ENCODE results near the gene NPR1. TPM values are rescaled to one million over a fixed set of nuclear protein-coding genes. Genes with fewer than 3 reads are reported as not detected.

NPR1 gene
- total RNA-seq, 6 donors from 2014 or later = 32.5 to 101 (median 63.0) TPM

GRCh38 chr1:153631047-153632022, 47.2 kb upstream of the NPR1 start:
- no peak for TF ChIP-seq POLR2A (IDR thresholded peaks at IDR 0.05)
- no peak for TF ChIP-seq EP300 (IDR thresholded peaks at IDR 0.05)
- no peak for TF ChIP-seq POLR2AphosphoS5 (IDR thresholded peaks at IDR 0.05)
- TF ChIP-seq CTCF (IDR thresholded peaks at IDR 0.05) = no peak
- Histone ChIP-seq H3K36me3 (peaks cover under 1 to 5% (median 4%) of the 10 kb centered on the region in 4 donors), H3K4me3 (no peak overlapping the region), H3K9me3 (no peaks in the 10 kb centered on the region), H3K27ac (peak overlapping the region in 3 of 4 donors; percentile 6 to 99 (median 61)), H3K27me3 (no peaks in the 10 kb centered on the region), H3K4me1 (peaks cover 32 to 81% (median 50%) of the 10 kb centered on the region in 4 donors)
- 74 to 75% methylated on average over 10 of the region's 10 CpGs for WGBS, 2 donors
- DNase-seq (no peak), ATAC-seq (ENCODE audit: low FRiP score in 2 of 2) (no peak)

GRCh38 chr1:153633161-153633753, 45.2 kb upstream of the NPR1 start:
- Histone ChIP-seq H3K4me1 (peaks cover 26 to 70% (median 47%) of the 10 kb centered on the region in 4 donors), H3K27me3 (no peaks in the 10 kb centered on the region), H3K9me3 (no peaks in the 10 kb centered on the region), H3K27ac (peak overlapping the region; percentile 99 to 100 (median 100)), H3K4me3 (peak overlapping the region in 3 of 4 donors; percentile 65 to 75 (median 66)), H3K36me3 (peaks cover 18 to 24% (median 23%) of the 10 kb centered on the region in 4 donors)
- TF ChIP-seq CTCF (IDR thresholded peaks at IDR 0.05) = no peak
- TF ChIP-seq EP300 (IDR thresholded peaks at IDR 0.05) = no peak
- TF ChIP-seq POLR2A (IDR thresholded peaks at IDR 0.05) = no peak
- no peak for TF ChIP-seq POLR2AphosphoS5 (IDR thresholded peaks at IDR 0.05)
- ATAC-seq (ENCODE audit: low FRiP score in 2 of 2) (peak; percentile 49 to 82), DNase-seq (peak in 1 of 2 donors; percentile 60)
- 33 to 39% methylated on average over 18 of the region's 18 CpGs for WGBS, 2 donors

GRCh38 chr1:153633754-153634665, 44.5 kb upstream of the NPR1 start, which contains the start of gene CHTOP:
Gene CHTOP (plus strand): TSS chr1:153634066. CDS start chr1:153636589, 2,523 bp downstream.
- WGBS, 2 donors = 2% methylated on average over 48 to 56 of the region's 65 CpGs
- Histone ChIP-seq H3K27ac (peak within 1 kb of the TSS; percentile 99 to 100 (median 100)), H3K4me1 (peaks cover 26 to 63% (median 47%) of the 10 kb centered on the region in 4 donors), H3K9me3 (no peaks in the 10 kb centered on the region), H3K36me3 (peaks cover 24 to 31% (median 31%) of the 10 kb centered on the region in 4 donors), H3K27me3 (no peaks in the 10 kb centered on the region), H3K4me3 (peak within 1 kb of the TSS; percentile 65 to 79 (median 70))
- peak; percentile 97 to 99 for DNase-seq
- TF ChIP-seq POLR2AphosphoS5 (IDR thresholded peaks at IDR 0.05) (peak; percentile 85 to 94), CTCF (IDR thresholded peaks at IDR 0.05) (peak in 3 of 6 experiments; percentile 29 to 71 (median 68)), EP300 (IDR thresholded peaks at IDR 0.05) (peak in 1 of 4 donors; percentile 31), POLR2A (IDR thresholded peaks at IDR 0.05) (peak; percentile 87 to 94 (median 88))
- ATAC-seq (ENCODE audit: low FRiP score in 2 of 2) = peak; percentile 97 to 99

GRCh38 chr1:153635872-153636271, 42.6 kb upstream of the NPR1 start:
- Histone ChIP-seq H3K27ac (peak overlapping the region; percentile 27 to 100 (median 100)), H3K27me3 (no peaks in the 10 kb centered on the region), H3K4me1 (peaks cover 26 to 66% (median 41%) of the 10 kb centered on the region in 4 donors), H3K36me3 (peaks cover 40 to 50% (median 49%) of the 10 kb centered on the region in 4 donors), H3K9me3 (no peaks in the 10 kb centered on the region), H3K4me3 (peak overlapping the region in 2 of 4 donors; percentile 65 to 66)
- no peak for TF ChIP-seq POLR2A (IDR thresholded peaks at IDR 0.05)
- no peak for TF ChIP-seq CTCF (IDR thresholded peaks at IDR 0.05)
- TF ChIP-seq EP300 (IDR thresholded peaks at IDR 0.05) = no peak
- no peak for TF ChIP-seq POLR2AphosphoS5 (IDR thresholded peaks at IDR 0.05)
- no peak for ATAC-seq (ENCODE audit: low FRiP score in 2 of 2)
- WGBS, 2 donors = 86 to 88% methylated on average over 7 of the region's 7 CpGs
- no peak for DNase-seq
